ENCODE measurements around the gene RACK1. TPM values are rescaled to one million over a fixed set of nuclear protein-coding genes. Genes with fewer than 3 reads are reported as not detected.

The RACK1 gene
- total RNA-seq, 1 donor from 2014 or later = 1,656 TPM

GRCh38 chr5:181223729-181224389, 19.8 kb downstream of the RACK1 start:
- TF ChIP-seq, protein P1, sequence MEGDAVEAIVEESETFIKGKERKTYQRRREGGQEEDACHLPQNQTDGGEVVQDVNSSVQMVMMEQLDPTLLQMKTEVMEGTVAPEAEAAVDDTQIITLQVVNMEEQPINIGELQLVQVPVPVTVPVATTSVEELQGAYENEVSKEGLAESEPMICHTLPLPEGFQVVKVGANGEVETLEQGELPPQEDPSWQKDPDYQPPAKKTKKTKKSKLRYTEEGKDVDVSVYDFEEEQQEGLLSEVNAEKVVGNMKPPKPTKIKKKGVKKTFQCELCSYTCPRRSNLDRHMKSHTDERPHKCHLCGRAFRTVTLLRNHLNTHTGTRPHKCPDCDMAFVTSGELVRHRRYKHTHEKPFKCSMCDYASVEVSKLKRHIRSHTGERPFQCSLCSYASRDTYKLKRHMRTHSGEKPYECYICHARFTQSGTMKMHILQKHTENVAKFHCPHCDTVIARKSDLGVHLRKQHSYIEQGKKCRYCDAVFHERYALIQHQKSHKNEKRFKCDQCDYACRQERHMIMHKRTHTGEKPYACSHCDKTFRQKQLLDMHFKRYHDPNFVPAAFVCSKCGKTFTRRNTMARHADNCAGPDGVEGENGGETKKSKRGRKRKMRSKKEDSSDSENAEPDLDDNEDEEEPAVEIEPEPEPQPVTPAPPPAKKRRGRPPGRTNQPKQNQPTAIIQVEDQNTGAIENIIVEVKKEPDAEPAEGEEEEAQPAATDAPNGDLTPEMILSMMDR (IDR thresholded peaks at IDR 0.05; ENCODE audit: insufficient read depth, low read depth, low read length) = no peak
- TF ChIP-seq EZH2 (IDR thresholded peaks at IDR 0.05; ENCODE audit: insufficient read depth, low read length) = no peak
- H3K4me3 Mint-ChIP-seq (ENCODE audit: unreplicated experiment) = peak overlapping the region; percentile 94
- H3K9ac ChIP-seq (ENCODE audit: low read length) = peak overlapping the region; percentile 92
- peak; percentile 32 for DNase-seq (ENCODE audit: low read depth)
- peak overlapping the region; percentile 74 for H2AFZ ChIP-seq (ENCODE audit: low read depth, low read length)
- H3K4me1 ChIP-seq (ENCODE audit: insufficient read depth, low read length) = peaks cover 18% of the 10 kb centered on the region
- H3K4me3 ChIP-seq (ENCODE audit: insufficient read depth, low read depth, low read length) = peak overlapping the region; percentile 74
- no peaks in the 10 kb centered on the region for H4K20me1 ChIP-seq (ENCODE audit: insufficient read depth, low read length)
- no peaks in the 10 kb centered on the region for H3K36me3 ChIP-seq (ENCODE audit: insufficient read depth, low read length)
- no peaks in the 10 kb centered on the region for H3K9me3 Mint-ChIP-seq (ENCODE audit: unreplicated experiment)
- peaks cover 8% of the 10 kb centered on the region for H3K4me1 Mint-ChIP-seq (ENCODE audit: low read depth, unreplicated experiment)
- H3K79me2 ChIP-seq (ENCODE audit: insufficient read depth, low read length) = peaks cover 28% of the 10 kb centered on the region
- H3K27me3 Mint-ChIP-seq (ENCODE audit: low read depth, unreplicated experiment) = no peaks in the 10 kb centered on the region
- H3K9me3 ChIP-seq (ENCODE audit: insufficient read depth, low read depth, low read length) = no peaks in the 10 kb centered on the region
- H3K27me3 ChIP-seq (ENCODE audit: insufficient read depth, low read length) = no peaks in the 10 kb centered on the region
- H3K4me2 ChIP-seq (ENCODE audit: low read length) = peak overlapping the region; percentile 100
- peak overlapping the region; percentile 96 for H3K27ac Mint-ChIP-seq (ENCODE audit: unreplicated experiment)
- no peaks in the 10 kb centered on the region for H3K36me3 Mint-ChIP-seq (ENCODE audit: low read depth, unreplicated experiment)
- FAIRE-seq = no peak
- peak overlapping the region; percentile 94 for H3K27ac ChIP-seq (ENCODE audit: low read depth, low read length)

- peak within 1 kb of the TSS; percentile 99 for H3K27ac Mint-ChIP-seq (ENCODE audit: unreplicated experiment)
- Histone ChIP-seq H4K20me1 (ENCODE audit: insufficient read depth, low read length) (no peaks in the 10 kb centered on the region), H3K9ac (ENCODE audit: low read length) (peak within 1 kb of the TSS; percentile 92), H3K27me3 (ENCODE audit: insufficient read depth, low read length) (no peaks in the 10 kb centered on the region), H3K36me3 (ENCODE audit: insufficient read depth, low read length) (no peaks in the 10 kb centered on the region), H3K4me1 (ENCODE audit: insufficient read depth, low read length) (peaks cover 18% of the 10 kb centered on the region), H3K4me3 (ENCODE audit: insufficient read depth, low read depth, low read length) (peak within 1 kb of the TSS; percentile 74), H3K4me2 (ENCODE audit: low read length) (peak within 1 kb of the TSS; percentile 100), H3K9me3 (ENCODE audit: insufficient read depth, low read depth, low read length) (no peaks in the 10 kb centered on the region), H2AFZ (ENCODE audit: low read depth, low read length) (peak within 1 kb of the TSS; percentile 74), H3K79me2 (ENCODE audit: insufficient read depth, low read length) (peaks cover 28% of the 10 kb centered on the region), H3K27ac (ENCODE audit: low read depth, low read length) (peak within 1 kb of the TSS; percentile 94)
- no peaks in the 10 kb centered on the region for H3K9me3 Mint-ChIP-seq (ENCODE audit: unreplicated experiment)
- H3K4me1 Mint-ChIP-seq (ENCODE audit: low read depth, unreplicated experiment) = peaks cover 8% of the 10 kb centered on the region
- H3K27me3 Mint-ChIP-seq (ENCODE audit: low read depth, unreplicated experiment) = no peaks in the 10 kb centered on the region
- H3K36me3 Mint-ChIP-seq (ENCODE audit: low read depth, unreplicated experiment) = no peaks in the 10 kb centered on the region
- peak within 1 kb of the TSS; percentile 94 for H3K4me3 Mint-ChIP-seq (ENCODE audit: unreplicated experiment)
- no peak for TF ChIP-seq EZH2 (IDR thresholded peaks at IDR 0.05; ENCODE audit: insufficient read depth, low read length)
- TF ChIP-seq, protein P1 (IDR thresholded peaks at IDR 0.05; ENCODE audit: insufficient read depth, low read depth, low read length) = no peak
- DNase-seq (ENCODE audit: low read depth) (peak; percentile 97), FAIRE-seq (no peak)
Measured at GRCh38 chr5:181223058-181223728, 20.5 kb downstream of the RACK1 start, which contains the start of gene TRIM41. Gene TRIM41 (plus strand): TSS chr5:181223281. CDS start chr5:181224000, 719 bp downstream.

Data from astrocyte (in vitro differentiated cells and primary cell).